Measurements from ENCODE around the gene NRP1.

Gene NRP1

DNA sequence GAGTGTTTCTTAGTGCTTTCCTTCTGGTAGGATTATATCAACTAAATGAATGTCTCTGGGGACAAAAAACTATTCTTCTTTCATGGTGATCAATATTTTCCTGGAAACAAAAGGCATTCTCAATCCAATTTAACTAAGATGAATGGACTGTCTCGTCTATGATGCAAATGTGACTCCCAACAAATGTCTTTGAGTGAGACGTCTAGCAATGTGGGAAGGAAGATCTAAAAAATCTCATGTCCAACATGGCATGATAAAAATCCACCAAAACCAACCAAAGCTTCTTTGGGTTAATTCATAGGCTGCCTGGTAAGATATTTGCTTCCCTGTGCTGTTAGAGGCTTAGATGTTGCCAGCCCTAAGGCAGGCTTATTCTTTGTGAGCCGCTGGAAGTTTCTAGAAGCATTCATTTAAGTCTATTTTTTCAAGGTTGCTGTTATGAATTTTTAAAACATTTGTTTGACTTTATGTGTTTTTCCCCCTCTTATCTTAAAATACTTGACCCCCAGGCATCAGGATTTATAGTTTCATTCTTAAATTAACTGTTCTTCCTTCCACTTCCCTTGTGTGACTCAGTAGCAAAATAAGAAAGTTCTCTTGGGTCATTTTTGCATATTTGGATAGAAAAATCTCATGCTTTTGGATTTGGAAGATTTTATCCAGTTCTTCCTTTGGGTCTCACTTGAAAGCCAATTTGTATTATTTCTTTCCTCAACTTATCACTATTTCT lies 156.3 kb downstream of the NRP1 start:
- Histone ChIP-seq H3K4me3 (ENCODE audit: low read length) (no peak overlapping the region), H3K79me2 (ENCODE audit: low read length) (no peaks in the 10 kb centered on the region), H4K20me1 (ENCODE audit: insufficient read depth, low read length) (no peaks in the 10 kb centered on the region), H3F3A (ENCODE audit: insufficient read depth, low read length) (no peaks in the 10 kb centered on the region), H3K4me1 (ENCODE audit: low read length) (no peaks in the 10 kb centered on the region), H3K27me3 (replicated peaks; ENCODE audit: insufficient read depth, low read length) (no peaks in the 10 kb centered on the region), H3K27ac (ENCODE audit: low read length) (no peak overlapping the region), H3K9me3 (replicated peaks; ENCODE audit: insufficient read depth, low read length) (no peaks in the 10 kb centered on the region), H2AFZ (ENCODE audit: low read length) (no peak overlapping the region), H3K9ac (ENCODE audit: low read length) (no peak overlapping the region), H3K9me2 (replicated peaks; ENCODE audit: insufficient read depth, low read length) (no peaks in the 10 kb centered on the region), H3K4me2 (ENCODE audit: low read depth, low read length) (no peak overlapping the region), H3K36me3 (replicated peaks; ENCODE audit: insufficient read depth, low read length) (no peaks in the 10 kb centered on the region)
- TF ChIP-seq EZH2 (optimal IDR thresholded peaks at IDR 0.05; ENCODE audit: low read depth, low read length) (no peak), EZH2phosphoT487 (IDR thresholded peaks at IDR 0.05; ENCODE audit: low read length) (no peak), CTCF (IDR thresholded peaks at IDR 0.05; ENCODE audit: low read length) (no peak)
- DNase-seq = no peak

DNA sequence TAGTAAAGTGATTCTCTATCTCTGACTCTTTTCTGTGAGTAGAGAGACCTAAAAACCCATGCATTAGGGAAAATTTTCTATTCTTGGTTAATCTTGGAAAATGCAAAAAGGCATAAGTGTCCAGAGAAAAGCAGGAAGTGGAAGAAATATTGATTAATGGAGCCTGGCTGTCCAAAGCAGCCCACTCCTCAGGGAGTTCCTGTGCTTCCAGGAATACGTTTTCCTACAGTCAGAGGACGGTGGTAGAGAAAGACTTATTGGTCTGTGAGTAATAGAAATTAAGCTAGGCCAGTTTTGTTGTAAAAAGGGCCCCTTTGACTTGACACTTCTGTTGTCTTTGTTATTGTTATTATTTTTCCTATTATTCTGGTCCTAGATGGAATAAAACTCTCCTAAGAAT lies 157.8 kb downstream of the NRP1 start:
- no peak for DNase-seq
- H4K20me1 ChIP-seq (ENCODE audit: insufficient read depth, low read length) = no peaks in the 10 kb centered on the region
- no peak overlapping the region for H3K4me3 ChIP-seq (ENCODE audit: low read length)
- H3K4me2 ChIP-seq (ENCODE audit: low read depth, low read length) = no peak overlapping the region
- H3K36me3 ChIP-seq (replicated peaks; ENCODE audit: insufficient read depth, low read length) = no peaks in the 10 kb centered on the region
- no peak overlapping the region for H3K27ac ChIP-seq (ENCODE audit: low read length)
- no peak overlapping the region for H2AFZ ChIP-seq (ENCODE audit: low read length)
- H3K9me2 ChIP-seq (replicated peaks; ENCODE audit: insufficient read depth, low read length) = no peaks in the 10 kb centered on the region
- H3F3A ChIP-seq (ENCODE audit: insufficient read depth, low read length) = no peaks in the 10 kb centered on the region
- H3K27me3 ChIP-seq (replicated peaks; ENCODE audit: insufficient read depth, low read length) = no peaks in the 10 kb centered on the region
- TF ChIP-seq EZH2phosphoT487 (IDR thresholded peaks at IDR 0.05; ENCODE audit: low read length) (no peak), EZH2 (optimal IDR thresholded peaks at IDR 0.05; ENCODE audit: low read depth, low read length) (no peak), CTCF (IDR thresholded peaks at IDR 0.05; ENCODE audit: low read length) (no peak)
- H3K9ac ChIP-seq (ENCODE audit: low read length) = no peak overlapping the region
- H3K9me3 ChIP-seq (replicated peaks; ENCODE audit: insufficient read depth, low read length) = no peaks in the 10 kb centered on the region
- H3K79me2 ChIP-seq (ENCODE audit: low read length) = no peaks in the 10 kb centered on the region
- H3K4me1 ChIP-seq (ENCODE audit: low read length) = no peaks in the 10 kb centered on the region

DNA sequence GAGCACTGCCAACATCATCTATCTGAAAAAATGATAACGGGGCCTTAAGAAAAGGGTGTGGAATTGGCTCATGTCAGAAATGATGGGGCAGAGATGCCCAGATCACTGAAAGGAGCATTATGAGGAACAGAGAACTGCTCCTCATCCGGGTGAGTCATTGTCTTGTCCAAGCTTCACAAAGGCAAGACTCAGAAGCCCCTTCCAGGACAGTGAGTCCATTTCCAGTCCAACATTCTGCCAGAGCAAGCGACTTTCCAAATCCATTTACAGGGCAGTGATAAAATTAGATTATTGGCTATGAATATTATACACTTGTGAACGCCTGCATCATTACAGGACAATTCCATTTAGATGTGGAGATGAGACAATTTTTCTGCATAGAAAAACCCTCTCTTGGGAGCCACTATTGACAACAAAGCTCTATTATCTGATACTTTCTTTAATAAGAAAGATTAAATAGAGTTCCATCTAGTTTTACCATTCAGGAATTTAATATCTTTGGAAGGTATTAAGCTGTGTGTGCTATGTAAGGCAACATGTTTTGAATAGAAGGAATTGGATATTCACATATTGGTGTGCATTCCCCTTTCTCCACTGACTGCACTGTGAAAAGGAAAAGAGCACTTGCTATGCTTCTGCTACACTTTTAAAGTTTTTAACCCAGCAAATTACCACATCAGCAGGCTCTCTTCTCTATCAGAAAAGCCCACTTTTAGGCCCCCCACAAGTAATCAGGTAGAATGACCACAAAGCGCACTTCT lies 159.6 kb downstream of the NRP1 start:
- Histone ChIP-seq H3K4me3 (ENCODE audit: low read length) (no peak overlapping the region), H3K79me2 (ENCODE audit: low read length) (no peaks in the 10 kb centered on the region), H4K20me1 (ENCODE audit: insufficient read depth, low read length) (no peaks in the 10 kb centered on the region), H2AFZ (ENCODE audit: low read length) (no peak overlapping the region), H3K36me3 (replicated peaks; ENCODE audit: insufficient read depth, low read length) (no peaks in the 10 kb centered on the region), H3K9me3 (replicated peaks; ENCODE audit: insufficient read depth, low read length) (no peaks in the 10 kb centered on the region), H3K4me2 (ENCODE audit: low read depth, low read length) (no peak overlapping the region), H3K9me2 (replicated peaks; ENCODE audit: insufficient read depth, low read length) (no peaks in the 10 kb centered on the region), H3K27me3 (replicated peaks; ENCODE audit: insufficient read depth, low read length) (no peaks in the 10 kb centered on the region), H3K27ac (ENCODE audit: low read length) (no peak overlapping the region), H3K9ac (ENCODE audit: low read length) (no peak overlapping the region), H3F3A (ENCODE audit: insufficient read depth, low read length) (no peaks in the 10 kb centered on the region), H3K4me1 (ENCODE audit: low read length) (no peaks in the 10 kb centered on the region)
- DNase-seq = no peak
- no peak for TF ChIP-seq CTCF (IDR thresholded peaks at IDR 0.05; ENCODE audit: low read length)
- TF ChIP-seq EZH2phosphoT487 (IDR thresholded peaks at IDR 0.05; ENCODE audit: low read length) = no peak
- no peak for TF ChIP-seq EZH2 (optimal IDR thresholded peaks at IDR 0.05; ENCODE audit: low read depth, low read length)
